Measurements from ENCODE around the gene TERF2IP. TPM values are rescaled to one million over a fixed set of nuclear protein-coding genes. Genes with fewer than 3 reads are reported as not detected.

TERF2IP gene
- total RNA-seq, 2 experiments from 2014 or later, result 41.6 to 64.3 TPM

DNA sequence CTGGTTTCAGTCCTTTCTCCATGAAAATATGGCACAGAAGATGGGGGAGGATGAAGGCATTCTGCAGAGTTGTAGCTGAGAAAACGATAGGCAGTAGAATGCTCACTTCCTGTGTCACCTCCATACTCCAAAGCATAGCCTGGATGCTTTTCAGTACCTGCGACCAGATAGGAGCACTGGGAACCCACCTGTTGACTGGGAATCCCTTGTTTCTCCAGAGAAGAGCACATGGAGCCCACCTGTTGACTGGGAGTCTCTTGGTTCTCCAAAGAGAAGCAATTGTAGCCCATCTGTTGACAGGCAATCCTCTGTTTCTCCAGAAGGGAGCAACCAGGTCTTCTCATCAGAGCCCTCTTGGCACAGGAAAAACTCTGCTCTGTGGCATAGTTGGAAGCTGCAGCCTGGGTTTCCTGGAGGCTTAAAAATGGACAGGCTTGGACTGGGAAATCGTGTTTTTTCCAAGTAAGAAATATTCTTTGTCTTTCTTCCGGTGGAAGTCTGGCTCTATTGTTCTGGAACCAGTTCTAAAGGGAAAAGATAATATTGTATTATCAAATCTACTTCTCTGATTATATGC is 13.2 kb downstream of the TERF2IP start:
- no peak for DNase-seq (ENCODE audit: low spot score)
- Histone ChIP-seq H3K4me1 (ENCODE audit: insufficient read depth, low read length, poor library complexity, severe bottlenecking) (no peaks in the 10 kb centered on the region), H2AFZ (ENCODE audit: low read length) (no peak overlapping the region), H3K4me3 (ENCODE audit: low read depth, low read length, poor library complexity, severe bottlenecking) (no peak overlapping the region), H3K79me2 (ENCODE audit: insufficient read depth, low read depth, low read length) (no peaks in the 10 kb centered on the region), H4K20me1 (ENCODE audit: insufficient read depth, low read length) (no peaks in the 10 kb centered on the region), H3K9me3 (ENCODE audit: low read length) (no peaks in the 10 kb centered on the region), H3K27ac (ENCODE audit: low read depth, low read length, poor library complexity, severe bottlenecking) (no peak overlapping the region), H3K4me2 (ENCODE audit: low read length) (no peak overlapping the region), H3K36me3 (ENCODE audit: insufficient read depth, low read length) (peaks cover 49% of the 10 kb centered on the region), H3K9me2 (ENCODE audit: insufficient read depth, low read length) (no peaks in the 10 kb centered on the region)
- TF ChIP-seq EZH2phosphoT487 (IDR thresholded peaks at IDR 0.05; ENCODE audit: borderline replicate concordance, low read depth, low read length), result no peak
- TF ChIP-seq, protein P1, sequence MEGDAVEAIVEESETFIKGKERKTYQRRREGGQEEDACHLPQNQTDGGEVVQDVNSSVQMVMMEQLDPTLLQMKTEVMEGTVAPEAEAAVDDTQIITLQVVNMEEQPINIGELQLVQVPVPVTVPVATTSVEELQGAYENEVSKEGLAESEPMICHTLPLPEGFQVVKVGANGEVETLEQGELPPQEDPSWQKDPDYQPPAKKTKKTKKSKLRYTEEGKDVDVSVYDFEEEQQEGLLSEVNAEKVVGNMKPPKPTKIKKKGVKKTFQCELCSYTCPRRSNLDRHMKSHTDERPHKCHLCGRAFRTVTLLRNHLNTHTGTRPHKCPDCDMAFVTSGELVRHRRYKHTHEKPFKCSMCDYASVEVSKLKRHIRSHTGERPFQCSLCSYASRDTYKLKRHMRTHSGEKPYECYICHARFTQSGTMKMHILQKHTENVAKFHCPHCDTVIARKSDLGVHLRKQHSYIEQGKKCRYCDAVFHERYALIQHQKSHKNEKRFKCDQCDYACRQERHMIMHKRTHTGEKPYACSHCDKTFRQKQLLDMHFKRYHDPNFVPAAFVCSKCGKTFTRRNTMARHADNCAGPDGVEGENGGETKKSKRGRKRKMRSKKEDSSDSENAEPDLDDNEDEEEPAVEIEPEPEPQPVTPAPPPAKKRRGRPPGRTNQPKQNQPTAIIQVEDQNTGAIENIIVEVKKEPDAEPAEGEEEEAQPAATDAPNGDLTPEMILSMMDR (conservative IDR thresholded peaks at IDR 0.05; ENCODE audit: low read length), result no peak
- CTCF ChIA-PET (ENCODE audit: unreplicated experiment), result no interaction called here
- intact Hi-C loops (cut with micrococcal nuclease; ENCODE audit: unreplicated experiment), result no loop called here
- POLR2A ChIA-PET, result no interaction called here
- no TSS peak for BruUV-seq (replicated peaks)

GRCh38 chr16:75667503-75667902 is 19.9 kb downstream of the TERF2IP start:
- no peaks in the 10 kb centered on the region for H3K36me3 ChIP-seq (ENCODE audit: insufficient read depth, low read length)
- H2AFZ ChIP-seq (ENCODE audit: low read length), result no peak overlapping the region
- BruUV-seq (replicated peaks), result no TSS peak
- TF ChIP-seq, protein P1 (conservative IDR thresholded peaks at IDR 0.05; ENCODE audit: low read length), result no peak
- no peak for TF ChIP-seq EZH2phosphoT487 (IDR thresholded peaks at IDR 0.05; ENCODE audit: borderline replicate concordance, low read depth, low read length)
- intact Hi-C loops (cut with micrococcal nuclease; ENCODE audit: unreplicated experiment), result no loop called here
- no peak overlapping the region for H3K27ac ChIP-seq (ENCODE audit: low read depth, low read length, poor library complexity, severe bottlenecking)
- H3K4me2 ChIP-seq (ENCODE audit: low read length), result no peak overlapping the region
- no peak overlapping the region for H3K4me3 ChIP-seq (ENCODE audit: low read depth, low read length, poor library complexity, severe bottlenecking)
- no peaks in the 10 kb centered on the region for H3K9me3 ChIP-seq (ENCODE audit: low read length)
- no peaks in the 10 kb centered on the region for H3K79me2 ChIP-seq (ENCODE audit: insufficient read depth, low read depth, low read length)
- ChIA-PET CTCF (ENCODE audit: unreplicated experiment) (no interaction called here), POLR2A (interaction anchor here (0.6 kb wide), 1 partner anchor 1272 kb away, joined by 4 read pairs; no protein-coding TSS in a partner anchor)
- DNase-seq (ENCODE audit: low spot score), result no peak
- H4K20me1 ChIP-seq (ENCODE audit: insufficient read depth, low read length), result no peaks in the 10 kb centered on the region
- no peaks in the 10 kb centered on the region for H3K4me1 ChIP-seq (ENCODE audit: insufficient read depth, low read length, poor library complexity, severe bottlenecking)
- H3K9me2 ChIP-seq (ENCODE audit: insufficient read depth, low read length), result no peaks in the 10 kb centered on the region

GRCh38 chr16:75676909-75677308 is 29.3 kb downstream of the TERF2IP start, which contains the start of gene CPHXL2:
Gene CPHXL2 (minus strand): TSS chr16:75677009. CDS start chr16:75676999, 10 bp downstream.
- no peak within 1 kb of the TSS for H2AFZ ChIP-seq (ENCODE audit: low read length)
- TF ChIP-seq EZH2phosphoT487 (IDR thresholded peaks at IDR 0.05; ENCODE audit: borderline replicate concordance, low read depth, low read length), result no peak
- TF ChIP-seq, protein P1 (conservative IDR thresholded peaks at IDR 0.05; ENCODE audit: low read length), result no peak
- H3K9me2 ChIP-seq (ENCODE audit: insufficient read depth, low read length), result no peaks in the 10 kb centered on the region
- no peak within 1 kb of the TSS for H3K4me3 ChIP-seq (ENCODE audit: low read depth, low read length, poor library complexity, severe bottlenecking)
- H3K79me2 ChIP-seq (ENCODE audit: insufficient read depth, low read depth, low read length), result no peaks in the 10 kb centered on the region
- CTCF ChIA-PET (ENCODE audit: unreplicated experiment), result no interaction called here
- POLR2A ChIA-PET, result interaction anchor here (0.7 to 1.4 kb wide), 2 partner anchors 12 to 76 kb away, joined by 3 to 5 read pairs; no protein-coding TSS in a partner anchor
- no peak within 1 kb of the TSS for H3K27ac ChIP-seq (ENCODE audit: low read depth, low read length, poor library complexity, severe bottlenecking)
- H3K36me3 ChIP-seq (ENCODE audit: insufficient read depth, low read length), result no peaks in the 10 kb centered on the region
- no peak within 1 kb of the TSS for H3K4me2 ChIP-seq (ENCODE audit: low read length)
- H4K20me1 ChIP-seq (ENCODE audit: insufficient read depth, low read length), result no peaks in the 10 kb centered on the region
- no peak for DNase-seq (ENCODE audit: low spot score)
- H3K4me1 ChIP-seq (ENCODE audit: insufficient read depth, low read length, poor library complexity, severe bottlenecking), result no peaks in the 10 kb centered on the region
- BruUV-seq (replicated peaks), result no TSS peak
- H3K9me3 ChIP-seq (ENCODE audit: low read length), result no peaks in the 10 kb centered on the region
- intact Hi-C loops (cut with micrococcal nuclease; ENCODE audit: unreplicated experiment), result no loop called here

All from OCI-LY7 (cell line).